H9 (cell line): ENCODE results near the gene FMNL1. TPM values are rescaled to one million over a fixed set of nuclear protein-coding genes. Genes with fewer than 3 reads are reported as not detected.

ENCODE experiments used
- DNase-seq: peaks from one replicate; pipeline ENCODE4 v3.0.0-alpha.2; 2017
- H2AFZ ChIP-seq: one replicate; pipeline ENCODE4 v1.6.1; 2013; ENCODE audit warnings: mild to moderate bottlenecking, low read length, control low read depth, moderate library complexity
- H2AK5ac ChIP-seq: 2 replicates; pipeline ENCODE4 v1.6.1; 2013; ENCODE audit warnings: low read length, control low read depth, mixed read lengths; ENCODE audit not compliant: insufficient read length
- H2BK120ac ChIP-seq: one replicate; pipeline ENCODE4 v1.6.1; 2013; ENCODE audit warnings: low read depth, mild to moderate bottlenecking, low read length, control low read depth, inconsistent platforms; ENCODE audit not compliant: poor library complexity, severe bottlenecking
- H2BK12ac ChIP-seq: 2 replicates; pipeline ENCODE4 v1.6.1; 2013; ENCODE audit warnings: low read length, control low read depth, mixed read lengths, low read depth; ENCODE audit not compliant: insufficient read length
- H2BK15ac ChIP-seq: 2 replicates; pipeline ENCODE4 v1.6.1; 2013; ENCODE audit warnings: low read depth, low read length, control low read depth
- H2BK20ac ChIP-seq: one replicate; pipeline ENCODE4 v1.6.1; 2013; ENCODE audit warnings: low read depth, mild to moderate bottlenecking, low read length, control low read depth, inconsistent platforms; ENCODE audit not compliant: poor library complexity, severe bottlenecking
- H2BK5ac ChIP-seq: 2 replicates; pipeline ENCODE4 v1.6.1; 2013; ENCODE audit warnings: low read length, control low read depth, mixed read lengths; ENCODE audit not compliant: insufficient read length
- H3K14ac ChIP-seq: 2 replicates; pipeline ENCODE4 v1.6.1; 2013; ENCODE audit warnings: low read length, control low read depth; ENCODE audit not compliant: insufficient read depth
- H3K18ac ChIP-seq: 2 replicates; pipeline ENCODE4 v1.6.1; 2013; ENCODE audit warnings: low read depth, mild to moderate bottlenecking, mixed read lengths, low read length, control low read depth; ENCODE audit not compliant: insufficient read length
- H3K23ac ChIP-seq: 2 replicates; pipeline ENCODE4 v1.6.1; 2013; ENCODE audit warnings: low read length, control low read depth, mixed read lengths, low read depth; ENCODE audit not compliant: insufficient read length
- H3K23me2 ChIP-seq: 2 replicates; pipeline ENCODE4 v1.6.1; 2013; ENCODE audit warnings: low read depth, mild to moderate bottlenecking, mixed read lengths, low read length, control low read depth; ENCODE audit not compliant: insufficient read length, poor library complexity, severe bottlenecking
- H3K27ac ChIP-seq: 2 replicates; pipeline ENCODE4 v1.5.1; 2013; ENCODE audit warnings: low read length, control low read depth, mixed read lengths, low read depth; ENCODE audit not compliant: insufficient read length
- H3K27me3 ChIP-seq: 2 replicates; pipeline ENCODE4 v1.6.1; 2013; ENCODE audit warnings: low read length, control low read depth, inconsistent platforms; ENCODE audit not compliant: insufficient read depth
- H3K4ac ChIP-seq: 2 replicates; pipeline ENCODE4 v1.6.1; 2013; ENCODE audit warnings: low read depth, mild to moderate bottlenecking, control low read depth, inconsistent platforms, low read length, moderate library complexity
- H3K4me1 ChIP-seq: 2 replicates; pipeline ENCODE4 v1.6.1; 2013; ENCODE audit warnings: low read length, control low read depth, inconsistent platforms; ENCODE audit not compliant: insufficient read depth
- H3K4me2 ChIP-seq: 2 replicates; pipeline ENCODE4 v1.6.1; 2013; ENCODE audit warnings: low read length, control low read depth, mixed read lengths; ENCODE audit not compliant: insufficient read length, insufficient read depth
- H3K56ac ChIP-seq: 2 replicates; pipeline ENCODE4 v1.6.1; 2013; ENCODE audit warnings: low read depth, mild to moderate bottlenecking, mixed read lengths, low read length, control low read depth; ENCODE audit not compliant: insufficient read length
- H3K79me1 ChIP-seq: 2 replicates; pipeline ENCODE4 v1.6.1; 2013; ENCODE audit warnings: low read depth, mild to moderate bottlenecking, moderate library complexity, low read length, control low read depth, inconsistent platforms; ENCODE audit not compliant: insufficient read depth, poor library complexity, severe bottlenecking
- H3K79me2 ChIP-seq: 2 replicates; pipeline ENCODE4 v1.6.1; 2013; ENCODE audit warnings: low read length, control low read depth, inconsistent platforms; ENCODE audit not compliant: insufficient read depth
- H3K9ac ChIP-seq: 2 replicates; pipeline ENCODE4 v1.6.1; 2013; ENCODE audit warnings: low read length, control low read depth, mixed read lengths; ENCODE audit not compliant: insufficient read length; ENCODE audit errors: extremely low read depth
- H3K9me3 ChIP-seq: one replicate; pipeline ENCODE4 v1.6.1; 2013; ENCODE audit warnings: low read depth, low read length, inconsistent platforms; ENCODE audit not compliant: control insufficient read depth
- H3T11ph ChIP-seq: one replicate; pipeline ENCODE4 v1.6.1; 2013; ENCODE audit warnings: mild to moderate bottlenecking, low read length, control low read depth, inconsistent platforms
- H4K20me1 ChIP-seq: one replicate; pipeline ENCODE4 v1.6.1; 2013; ENCODE audit not compliant: control insufficient read depth, insufficient read length, insufficient read depth
- H4K5ac ChIP-seq: 2 replicates; pipeline ENCODE4 v1.6.1; 2013; ENCODE audit warnings: low read depth, mild to moderate bottlenecking, mixed read lengths, low read length, control low read depth; ENCODE audit not compliant: insufficient read length
- H4K8ac ChIP-seq: replicated peaks from 2 replicates; pipeline ENCODE4 v1.6.1; 2013; ENCODE audit warnings: low read length, control low read depth, mixed read lengths, low read depth; ENCODE audit not compliant: insufficient read length
- H4K91ac ChIP-seq: 2 replicates; pipeline ENCODE4 v1.6.1; 2013; ENCODE audit warnings: low read depth, mild to moderate bottlenecking, moderate library complexity, mixed read lengths, low read length, control low read depth; ENCODE audit not compliant: insufficient read length
- H3K27ac Mint-ChIP-seq, 3 experiments: 2 replicates in 2 of 3; 3 replicates in 1 of 3; pipeline ENCODE4 v1.8.0; 2020 to 2021; ENCODE audit warnings: mixed read lengths in 3 of 3, mild to moderate bottlenecking in 1 of 3, moderate library complexity in 1 of 3
- H3K27me3 Mint-ChIP-seq: 2 replicates; pipeline ENCODE4 v1.8.0; 2021; ENCODE audit warnings: low read depth, mild to moderate bottlenecking, moderate library complexity, mixed read lengths
- H3K36me3 Mint-ChIP-seq, 3 experiments: 2 replicates in 2 of 3; 3 replicates in 1 of 3; pipeline ENCODE4 v1.8.0; 2020 to 2021; ENCODE audit warnings: low read depth in 3 of 3, mixed read lengths in 3 of 3; ENCODE audit not compliant: insufficient read depth in 1 of 3
- H3K4me1 Mint-ChIP-seq, 2 experiments: 2 replicates each; pipeline ENCODE4 v1.8.0; 2020; ENCODE audit warnings: mixed read lengths in 2 of 2
- H3K4me3 Mint-ChIP-seq, 2 experiments: 2 replicates in 1 of 2; 3 replicates in 1 of 2; pipeline ENCODE4 v1.8.0; 2020 to 2021; ENCODE audit warnings: mild to moderate bottlenecking in 2 of 2, mixed read lengths in 2 of 2, moderate library complexity in 1 of 2
- H3K9me3 Mint-ChIP-seq, 2 experiments: 2 replicates in 1 of 2; 3 replicates in 1 of 2; pipeline ENCODE4 v1.8.0; 2020; ENCODE audit warnings: mild to moderate bottlenecking in 2 of 2, mixed read lengths in 2 of 2, moderate library complexity in 1 of 2
- WGBS: extraction: QIAGEN DNeasy Blood & Tissue Kit; methylation state at CpG from one replicate; pipeline ENCODE4 v1.1.7; 2013; ENCODE audit warnings: missing lambda C conversion rate, low lambda C conversion rate, mixed read lengths; ENCODE audit not compliant: insufficient read length; ENCODE audit errors: extremely low coverage; 5-methylcytosine and 5-hydroxymethylcytosine counted together
- total RNA-seq: library from RNA; stranded (reverse); gene quantifications from 2 replicates; pipeline ENCODE4 v1.2.1, GENCODE V29; 2021
- TF ChIP-seq, protein P1 (sequence below): fragments of 200-600 bp; sonication (generic); conservative IDR thresholded peaks from 3 replicates; pipeline ENCODE4 v1.8.0; 2021; ENCODE audit warnings: antibody characterized with exemption, mild to moderate bottlenecking

The FMNL1 gene
- total RNA-seq, 1 experiment from 2014 or later = 6.9 TPM

DNA sequence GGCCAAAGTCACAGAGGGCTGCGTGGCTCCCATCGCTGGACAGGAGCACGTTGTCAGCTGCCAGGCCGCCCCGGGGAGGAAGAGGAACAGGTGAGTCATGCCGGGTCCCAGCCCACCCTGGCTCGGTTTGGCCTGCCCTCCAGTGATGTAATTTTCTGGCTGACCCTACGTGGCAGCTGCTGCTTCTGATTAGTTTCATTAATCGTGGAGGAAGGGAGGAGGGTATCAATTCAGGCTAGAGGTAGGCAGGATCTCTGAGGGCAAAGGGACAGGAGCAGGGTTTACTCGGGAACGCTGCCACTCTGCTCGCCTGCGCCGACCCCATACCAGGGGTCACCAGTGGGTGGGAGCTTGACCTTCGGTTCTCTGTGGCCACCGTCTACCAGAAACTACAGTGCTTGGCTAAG, 51.9 kb downstream of the FMNL1 start:
- no peak overlapping the region for H2AFZ ChIP-seq
- H3K23me2 ChIP-seq = no peaks in the 10 kb centered on the region
- TF ChIP-seq, protein P1, sequence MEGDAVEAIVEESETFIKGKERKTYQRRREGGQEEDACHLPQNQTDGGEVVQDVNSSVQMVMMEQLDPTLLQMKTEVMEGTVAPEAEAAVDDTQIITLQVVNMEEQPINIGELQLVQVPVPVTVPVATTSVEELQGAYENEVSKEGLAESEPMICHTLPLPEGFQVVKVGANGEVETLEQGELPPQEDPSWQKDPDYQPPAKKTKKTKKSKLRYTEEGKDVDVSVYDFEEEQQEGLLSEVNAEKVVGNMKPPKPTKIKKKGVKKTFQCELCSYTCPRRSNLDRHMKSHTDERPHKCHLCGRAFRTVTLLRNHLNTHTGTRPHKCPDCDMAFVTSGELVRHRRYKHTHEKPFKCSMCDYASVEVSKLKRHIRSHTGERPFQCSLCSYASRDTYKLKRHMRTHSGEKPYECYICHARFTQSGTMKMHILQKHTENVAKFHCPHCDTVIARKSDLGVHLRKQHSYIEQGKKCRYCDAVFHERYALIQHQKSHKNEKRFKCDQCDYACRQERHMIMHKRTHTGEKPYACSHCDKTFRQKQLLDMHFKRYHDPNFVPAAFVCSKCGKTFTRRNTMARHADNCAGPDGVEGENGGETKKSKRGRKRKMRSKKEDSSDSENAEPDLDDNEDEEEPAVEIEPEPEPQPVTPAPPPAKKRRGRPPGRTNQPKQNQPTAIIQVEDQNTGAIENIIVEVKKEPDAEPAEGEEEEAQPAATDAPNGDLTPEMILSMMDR = no peak
- H3K27ac ChIP-seq = no peak overlapping the region
- no peak overlapping the region for H4K5ac ChIP-seq
- no peaks in the 10 kb centered on the region for H3K79me2 ChIP-seq
- H3K4ac ChIP-seq = no peak overlapping the region
- H3K4me2 ChIP-seq = no peak overlapping the region
- no peaks in the 10 kb centered on the region for H3K27me3 ChIP-seq
- no peak overlapping the region for H3K4me3 Mint-ChIP-seq
- H3K4me1 Mint-ChIP-seq = peaks cover 7 to 14% of the 10 kb centered on the region in 2 experiments
- no peak overlapping the region for H2BK20ac ChIP-seq
- H3K9ac ChIP-seq = no peak overlapping the region
- no peaks in the 10 kb centered on the region for H4K20me1 ChIP-seq
- no peaks in the 10 kb centered on the region for H3K9me3 ChIP-seq
- no peak overlapping the region for H3K56ac ChIP-seq
- H3K36me3 Mint-ChIP-seq = peaks cover 10 to 24% (median 22%) of the 10 kb centered on the region in 3 experiments; a peak in 6 of 7 replicates
- H2BK12ac ChIP-seq = no peak overlapping the region
- H2AK5ac ChIP-seq = no peak overlapping the region
- no peaks in the 10 kb centered on the region for H3K27me3 Mint-ChIP-seq
- no peaks in the 10 kb centered on the region for H3K79me1 ChIP-seq
- no peak for DNase-seq
- no peak overlapping the region for H3T11ph ChIP-seq
- H2BK5ac ChIP-seq = no peak overlapping the region
- H3K23ac ChIP-seq = no peak overlapping the region
- no peak overlapping the region for H2BK120ac ChIP-seq
- no peak overlapping the region for H2BK15ac ChIP-seq
- H4K91ac ChIP-seq = no peak overlapping the region
- no peaks in the 10 kb centered on the region for H3K9me3 Mint-ChIP-seq
- WGBS = no CpG with 5 or more reads among the region's 16 CpGs
- no peak overlapping the region for H4K8ac ChIP-seq
- peak overlapping the region in 2 of 3 experiments; percentile 9 to 75; a peak in 2 of 7 replicates for H3K27ac Mint-ChIP-seq
- no peak overlapping the region for H3K14ac ChIP-seq
- H3K18ac ChIP-seq = no peak overlapping the region
- H3K4me1 ChIP-seq = no peaks in the 10 kb centered on the region
